Occipital lobe (tissue), 2 donors: ENCODE data around the gene HMCN2. TPM values are rescaled to one million over a fixed set of nuclear protein-coding genes. Genes with fewer than 3 reads are reported as not detected.

Source experiments
- DNase-seq: peaks from one replicate; lab custom pipeline; 2025; lab: John Stamatoyannopoulos, UW
- total RNA-seq: library from RNA; depleted of rRNA; stranded (reverse); fragments of >200 nt; gene quantifications from one replicate; pipeline ENCODE4 v1.2.3, GENCODE V29; 2014

HMCN2 gene
- total RNA-seq, 1 donor from 2014 or later: not detected

- no peak for DNase-seq
Measured at GRCh38 chr9:130343445-130343918, 77.9 kb downstream of the HMCN2 start.

- DNase-seq: no peak
Measured at GRCh38 chr9:130344366-130344765, 78.8 kb downstream of the HMCN2 start.

GRCh38 chr9:130345009-130345896 is 79.7 kb downstream of the HMCN2 start:
- no peak for DNase-seq

GRCh38 chr9:130345897-130346385 is 80.4 kb downstream of the HMCN2 start:
- DNase-seq: no peak

- DNase-seq: no peak
Measured at GRCh38 chr9:130346431-130346830, 80.9 kb downstream of the HMCN2 start.

GRCh38 chr9:130347036-130347435 is 81.5 kb downstream of the HMCN2 start:
- DNase-seq: no peak

- no peak for DNase-seq
Measured at GRCh38 chr9:130347931-130348330, 82.4 kb downstream of the HMCN2 start.

- DNase-seq: no peak
Measured at GRCh38 chr9:130348341-130348740, 82.8 kb downstream of the HMCN2 start.

GRCh38 chr9:130348881-130349280 is 83.3 kb downstream of the HMCN2 start:
- no peak for DNase-seq

GRCh38 chr9:130349398-130349797 is 83.8 kb downstream of the HMCN2 start:
- DNase-seq: no peak

GRCh38 chr9:130351343-130351742 is 85.8 kb downstream of the HMCN2 start:
- no peak for DNase-seq

GRCh38 chr9:130352081-130352480 is 86.5 kb downstream of the HMCN2 start:
- DNase-seq: no peak

- DNase-seq: no peak
Measured at GRCh38 chr9:130352586-130353285, 87.2 kb downstream of the HMCN2 start.

- no peak for DNase-seq
Measured at GRCh38 chr9:130354378-130354777, 88.8 kb downstream of the HMCN2 start.

GRCh38 chr9:130354806-130355205 is 89.2 kb downstream of the HMCN2 start:
- DNase-seq: no peak

- DNase-seq: no peak
Measured at GRCh38 chr9:130356033-130356432, 90.5 kb downstream of the HMCN2 start.

- DNase-seq: no peak
Measured at GRCh38 chr9:130356877-130357584, 91.5 kb downstream of the HMCN2 start.

- no peak for DNase-seq
Measured at GRCh38 chr9:130358928-130359327, 93.4 kb downstream of the HMCN2 start.

GRCh38 chr9:130359819-130360218 is 94.3 kb downstream of the HMCN2 start:
- DNase-seq: no peak

- no peak for DNase-seq
Measured at GRCh38 chr9:130360672-130361071, 95.1 kb downstream of the HMCN2 start.

- DNase-seq: no peak
Measured at GRCh38 chr9:130361873-130362362, 96.4 kb downstream of the HMCN2 start.

GRCh38 chr9:130362691-130363090 is 97.1 kb downstream of the HMCN2 start:
- DNase-seq: no peak
